ENCODE measurements around the gene CDC42SE2.

DNA sequence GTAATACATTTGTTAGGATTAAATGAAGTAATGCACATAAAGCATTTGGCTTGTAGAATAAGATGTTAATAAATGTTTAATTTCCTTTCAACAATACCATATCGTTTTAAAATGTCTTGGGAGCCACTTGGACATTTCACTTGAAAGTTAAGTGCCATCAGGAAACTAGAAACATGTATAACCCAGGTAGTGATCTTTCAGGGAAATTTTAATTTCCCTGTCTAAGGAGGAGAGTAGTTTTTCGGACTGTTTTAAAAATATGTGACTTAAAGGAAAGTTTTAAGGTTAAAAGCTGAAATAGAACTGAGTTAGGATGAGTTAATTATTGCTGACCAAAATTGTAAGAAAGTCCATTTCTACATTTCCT is 18.0 kb downstream of the CDC42SE2 start:
- TF ChIP-seq, protein P1, sequence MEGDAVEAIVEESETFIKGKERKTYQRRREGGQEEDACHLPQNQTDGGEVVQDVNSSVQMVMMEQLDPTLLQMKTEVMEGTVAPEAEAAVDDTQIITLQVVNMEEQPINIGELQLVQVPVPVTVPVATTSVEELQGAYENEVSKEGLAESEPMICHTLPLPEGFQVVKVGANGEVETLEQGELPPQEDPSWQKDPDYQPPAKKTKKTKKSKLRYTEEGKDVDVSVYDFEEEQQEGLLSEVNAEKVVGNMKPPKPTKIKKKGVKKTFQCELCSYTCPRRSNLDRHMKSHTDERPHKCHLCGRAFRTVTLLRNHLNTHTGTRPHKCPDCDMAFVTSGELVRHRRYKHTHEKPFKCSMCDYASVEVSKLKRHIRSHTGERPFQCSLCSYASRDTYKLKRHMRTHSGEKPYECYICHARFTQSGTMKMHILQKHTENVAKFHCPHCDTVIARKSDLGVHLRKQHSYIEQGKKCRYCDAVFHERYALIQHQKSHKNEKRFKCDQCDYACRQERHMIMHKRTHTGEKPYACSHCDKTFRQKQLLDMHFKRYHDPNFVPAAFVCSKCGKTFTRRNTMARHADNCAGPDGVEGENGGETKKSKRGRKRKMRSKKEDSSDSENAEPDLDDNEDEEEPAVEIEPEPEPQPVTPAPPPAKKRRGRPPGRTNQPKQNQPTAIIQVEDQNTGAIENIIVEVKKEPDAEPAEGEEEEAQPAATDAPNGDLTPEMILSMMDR (IDR thresholded peaks at IDR 0.05) = no peak
- TF ChIP-seq POLR2A (IDR thresholded peaks at IDR 0.05) (no peak), POLR2AphosphoS5 (IDR thresholded peaks at IDR 0.05) (no peak)
